NCI-H1105 treated with DMSO at 0.1 percent for 48 hours (cell line): ENCODE measurements around the gene DIS3L2.
A peak's percentile ranks its signal among the peaks of the same experiment; 100 is the strongest.
"Not testable (repeated sequence)": the region's sequence is repeated elsewhere in the genome, so short reads cannot be mapped to it uniquely, and the experiment has no call there.

Source experiments
- DNase-seq: peaks from one replicate; lab custom pipeline; 2025; lab: John Stamatoyannopoulos, UW

The DIS3L2 gene

DNA sequence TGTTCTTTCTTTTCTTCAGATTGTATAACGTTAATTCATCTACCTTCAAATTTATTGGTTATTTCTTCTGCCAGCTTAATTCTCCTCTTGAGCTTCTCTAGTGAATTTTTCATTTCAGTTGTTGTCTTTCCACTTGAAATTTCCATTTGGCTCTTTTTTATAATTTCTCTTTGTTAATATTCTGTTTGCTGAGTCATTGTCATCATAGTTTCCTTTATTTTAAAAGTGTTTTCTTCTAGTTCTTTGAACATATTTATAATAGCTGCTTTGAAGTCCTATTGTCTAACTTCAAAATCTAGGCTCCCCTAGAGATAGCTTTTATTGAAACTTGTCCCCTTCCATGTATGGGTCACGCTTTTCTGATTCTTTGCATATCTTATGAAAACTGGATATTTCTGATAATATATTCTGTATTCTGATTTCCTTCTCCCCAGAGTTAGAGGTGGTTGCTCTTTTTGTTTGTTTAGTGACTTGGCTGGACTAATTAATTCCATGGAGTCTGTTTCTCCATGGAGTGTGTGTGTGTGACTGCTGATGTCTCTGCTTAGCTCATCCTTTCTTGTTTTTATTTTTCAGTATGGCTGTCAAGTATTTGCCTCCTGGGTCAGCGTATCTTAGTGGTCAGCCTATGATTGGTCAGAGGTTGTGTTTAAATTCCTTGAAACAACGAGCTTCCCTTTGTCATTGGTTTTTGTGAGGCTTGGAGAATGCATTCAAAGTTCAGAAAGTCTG is 47.6 kb downstream of the DIS3L2 start:
- DNase-seq = no peak

DNA sequence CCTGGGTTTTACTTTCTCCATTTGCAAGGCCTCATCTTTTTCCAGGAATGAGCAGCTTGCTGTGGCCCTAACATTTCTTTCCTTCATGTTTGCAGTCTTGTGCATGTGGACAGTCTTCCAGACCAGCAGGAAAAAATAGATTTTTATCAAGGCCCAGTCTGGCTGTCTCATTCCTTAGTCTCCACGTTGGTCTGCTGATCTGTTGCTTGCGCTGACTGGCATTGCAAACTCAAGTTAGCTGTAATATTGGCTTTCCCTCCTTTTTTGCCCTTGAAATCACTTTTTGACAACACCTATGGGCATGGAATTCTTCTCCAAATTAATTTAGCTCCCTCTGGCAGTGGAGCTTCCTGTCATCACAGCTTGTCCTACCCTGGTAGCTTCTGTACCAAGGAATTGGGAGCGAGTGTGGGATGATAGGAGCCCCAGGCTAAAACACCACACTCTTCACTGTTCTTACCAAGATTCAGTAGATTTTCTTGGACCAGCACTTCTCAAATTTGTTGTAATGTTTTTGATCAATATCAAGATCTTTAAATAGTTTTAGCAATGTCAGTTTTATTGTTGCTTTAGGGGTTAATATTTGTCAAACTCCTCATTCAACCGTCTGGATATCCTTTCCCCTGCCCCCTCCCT is 48.2 kb downstream of the DIS3L2 start:
- DNase-seq = no peak

DNA sequence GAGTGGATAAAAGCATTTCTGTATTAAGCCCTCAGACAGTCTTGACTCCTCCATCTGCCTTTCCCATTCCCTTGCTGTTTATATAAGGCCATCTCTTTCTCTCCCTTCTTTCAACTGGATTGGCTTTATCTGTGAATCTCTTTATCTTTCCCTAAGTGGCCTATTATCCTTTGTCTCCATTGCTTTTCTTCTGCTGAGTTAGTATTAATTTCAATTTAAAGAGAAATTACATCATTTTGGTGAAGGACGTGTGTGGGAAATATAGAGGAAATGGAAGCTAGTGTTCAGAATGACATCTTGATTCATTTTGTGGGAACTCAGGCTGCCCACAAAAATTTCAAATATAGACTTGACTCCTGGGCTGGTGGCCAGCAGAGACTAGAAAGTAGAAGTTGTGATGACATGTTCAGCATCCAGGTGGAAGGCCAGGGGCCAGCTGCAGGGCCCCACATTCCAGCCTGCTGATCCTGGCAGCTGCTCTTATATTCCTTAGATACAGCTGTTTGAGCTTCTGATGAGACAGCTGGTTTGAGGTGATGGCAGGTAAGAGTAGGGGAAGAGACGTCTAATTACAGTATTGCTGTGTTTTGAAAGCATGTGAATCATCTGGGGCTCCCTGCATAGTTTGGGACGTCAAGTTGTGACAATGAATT is 52.3 kb downstream of the DIS3L2 start:
- peak; percentile 45 for DNase-seq

DNA sequence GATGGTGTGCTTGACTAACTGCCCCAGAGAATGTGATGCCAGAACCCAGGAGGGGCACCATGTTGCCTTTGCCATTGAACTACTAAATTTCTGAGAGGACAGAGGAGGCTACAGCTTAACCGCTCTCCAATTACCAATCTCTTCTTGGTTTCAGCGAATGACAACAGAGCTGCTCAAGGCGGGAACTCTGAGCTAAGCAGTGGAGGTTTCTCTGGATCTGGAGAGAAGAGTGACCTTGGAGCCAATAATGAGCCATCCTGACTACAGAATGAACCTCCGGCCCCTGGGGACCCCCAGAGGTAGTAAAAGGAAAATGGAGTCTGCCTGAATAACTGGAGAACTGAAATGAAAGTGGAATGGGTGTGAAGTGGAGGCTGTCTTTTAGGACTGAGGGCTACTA is 53.2 kb downstream of the DIS3L2 start:
- DNase-seq = no peak

DNA sequence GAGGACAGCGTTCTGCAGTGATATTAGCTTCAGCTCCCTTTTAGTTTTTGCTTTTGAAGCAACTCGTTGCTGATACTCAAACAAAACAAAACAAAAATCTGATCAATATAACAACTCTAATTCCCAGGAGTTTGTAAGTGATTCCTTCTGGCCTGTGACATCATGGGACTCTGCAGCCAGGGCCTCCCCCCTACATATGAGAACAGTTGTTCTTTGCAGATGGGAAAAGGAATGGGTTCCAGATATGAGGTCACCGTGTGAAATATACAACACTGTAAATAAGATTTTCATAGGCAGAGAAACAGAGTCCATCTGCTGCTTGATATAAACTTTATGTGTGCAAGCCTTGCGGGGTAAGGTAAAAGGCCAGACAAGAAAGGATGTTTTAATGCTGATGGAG is 56.7 kb downstream of the DIS3L2 start:
- DNase-seq = no peak

DNA sequence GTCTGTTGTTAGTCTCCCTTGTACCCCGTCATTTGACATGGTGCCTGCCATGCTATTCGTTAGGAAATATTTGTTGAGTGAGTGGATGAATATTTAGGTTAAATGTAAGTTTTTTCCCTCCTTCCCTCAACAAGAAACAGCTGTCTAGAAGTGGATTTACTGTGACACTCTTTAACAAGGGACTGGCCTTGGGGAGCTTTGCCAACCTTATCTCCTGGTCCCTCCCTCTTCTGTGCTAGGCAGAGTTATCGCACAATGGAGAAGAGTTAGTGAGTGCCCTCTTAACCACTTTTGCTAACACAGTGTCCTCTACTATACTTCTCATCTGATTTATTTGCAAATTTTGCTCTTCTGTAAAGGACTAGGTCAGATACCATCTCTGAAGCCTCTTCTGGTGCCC is 61.2 kb downstream of the DIS3L2 start:
- no peak for DNase-seq

DNA sequence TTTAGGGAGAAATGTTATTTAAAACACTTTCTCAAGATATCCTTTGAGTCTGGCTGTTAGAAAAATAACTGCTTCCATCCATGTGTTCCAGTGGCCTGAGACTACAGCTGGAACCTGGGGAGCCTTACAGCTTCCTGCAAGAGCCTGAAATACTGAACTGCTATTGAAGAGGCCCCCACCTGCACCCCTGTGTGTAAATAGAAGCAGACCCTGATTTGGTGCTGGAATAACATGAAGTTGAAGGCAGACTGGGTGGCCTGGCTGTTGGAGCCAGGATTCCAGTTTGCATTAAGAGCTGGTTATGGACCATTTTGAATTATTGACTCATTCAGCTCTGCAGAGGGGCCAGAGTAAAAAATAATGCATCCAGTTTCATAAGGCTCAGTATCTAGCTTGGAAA is 61.9 kb downstream of the DIS3L2 start:
- no peak for DNase-seq

DNA sequence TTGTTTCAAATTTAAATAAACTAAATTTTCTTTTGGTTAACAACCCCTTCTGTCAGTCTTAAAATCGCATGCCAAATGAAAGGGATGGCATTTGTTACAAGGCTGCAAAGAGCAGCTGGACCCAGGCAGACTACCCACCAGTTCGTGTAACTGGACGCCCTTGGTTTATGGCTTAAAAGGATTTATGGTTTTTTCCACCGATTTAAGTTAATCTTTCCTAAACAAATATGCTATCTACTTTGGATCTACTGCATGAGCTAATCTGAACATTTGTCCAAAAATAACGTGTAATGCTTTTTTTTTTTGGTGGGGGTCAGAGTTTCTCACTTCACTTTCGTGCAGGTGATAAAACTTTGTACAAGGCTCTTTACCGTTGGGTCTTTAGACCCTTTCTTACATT is 62.9 kb downstream of the DIS3L2 start:
- DNase-seq = no peak

DNA sequence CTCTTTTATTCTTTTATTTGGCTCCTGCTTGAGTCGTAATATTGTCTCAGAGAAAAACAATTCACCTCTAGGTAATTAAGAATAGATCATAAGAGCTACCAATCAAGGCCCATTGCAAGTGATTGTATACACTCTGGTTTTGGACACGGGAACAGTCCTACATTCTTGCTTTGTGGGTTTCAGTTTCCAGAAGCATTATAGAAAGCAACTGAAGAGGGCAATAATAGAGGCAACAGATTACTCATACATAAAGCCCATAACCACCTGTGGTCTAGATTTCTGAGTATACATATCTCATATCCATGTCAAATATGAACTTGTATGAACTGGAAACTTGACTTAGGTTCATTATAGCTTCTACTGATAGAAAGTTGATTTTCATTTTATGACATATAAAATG is 65.4 kb downstream of the DIS3L2 start:
- DNase-seq = no peak

DNA sequence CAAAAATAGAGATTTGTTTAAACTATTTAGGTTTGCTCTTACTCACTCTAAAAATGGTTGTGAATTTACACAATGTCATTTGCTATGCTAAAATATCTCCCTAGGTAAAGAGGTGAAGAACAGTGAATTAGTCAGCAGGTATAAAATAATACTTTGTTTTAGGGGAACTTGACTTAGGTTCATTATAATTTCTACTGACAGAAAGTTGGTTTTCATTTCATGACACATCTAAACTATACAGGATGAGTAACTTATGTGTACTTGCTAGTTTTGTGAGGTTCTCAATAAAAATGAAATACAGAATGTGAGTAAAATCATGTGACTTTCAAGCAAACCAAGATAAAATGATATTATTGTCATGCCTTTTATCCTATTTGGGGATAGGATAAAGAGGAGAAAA is 66.0 kb downstream of the DIS3L2 start:
- no peak for DNase-seq

DNA sequence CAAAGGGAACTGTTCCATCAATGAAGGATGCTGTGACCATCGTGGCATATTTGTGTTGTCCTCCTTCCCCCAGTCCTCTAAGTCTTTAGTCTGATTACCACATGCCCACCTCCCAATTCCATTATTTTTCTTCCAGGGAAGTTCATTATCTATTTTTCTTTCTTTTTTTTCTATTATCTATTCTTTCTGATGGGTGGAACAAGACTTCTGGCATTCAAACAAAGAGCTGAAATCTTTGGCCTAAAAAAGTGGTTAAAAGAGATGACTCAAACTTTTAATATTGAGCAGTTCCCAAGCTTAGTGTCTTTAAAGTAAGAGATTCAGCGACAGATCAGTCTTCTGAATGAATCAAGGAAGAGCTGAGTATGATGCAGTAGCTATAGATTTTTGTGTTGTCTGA is 66.6 kb downstream of the DIS3L2 start:
- no peak for DNase-seq

DNA sequence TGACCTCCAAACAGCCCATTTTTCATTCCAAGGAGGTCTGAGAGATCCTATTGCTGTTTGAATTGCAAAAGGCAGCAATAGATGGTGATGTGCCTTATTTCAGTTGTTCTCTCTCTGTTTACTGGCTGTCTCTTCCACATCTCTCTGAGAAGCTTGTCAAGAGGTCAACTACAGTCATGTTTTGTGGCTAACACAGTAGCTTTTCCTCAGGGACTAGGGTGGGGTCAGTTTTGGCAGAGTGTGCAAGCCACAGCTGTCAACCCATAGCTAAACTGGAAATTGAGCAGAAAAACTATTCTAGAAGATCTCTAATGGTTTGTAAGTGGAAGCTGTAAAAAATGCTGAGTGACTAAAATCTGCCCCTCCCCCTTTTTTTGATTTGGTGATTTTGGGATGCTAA is 67.1 kb downstream of the DIS3L2 start:
- no peak for DNase-seq

DNA sequence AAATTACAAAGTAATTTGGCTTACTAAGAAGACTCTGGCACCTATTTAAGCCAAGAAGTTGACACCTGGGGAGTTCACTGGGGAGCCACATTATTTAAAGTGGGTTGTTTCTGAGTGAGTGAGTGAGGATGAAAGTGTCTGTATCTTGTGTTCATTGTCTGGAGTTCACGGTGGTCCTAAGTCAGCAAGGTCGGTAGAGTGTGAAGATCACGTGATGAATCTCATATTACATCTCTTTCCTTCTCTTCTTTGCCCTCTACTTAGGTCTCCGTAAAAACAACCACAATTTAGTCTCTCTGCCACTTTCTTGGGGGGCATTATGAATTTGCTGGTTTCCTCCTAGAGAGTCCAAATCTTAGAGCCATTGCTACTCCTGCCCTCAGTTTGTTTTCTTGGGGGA is 67.8 kb downstream of the DIS3L2 start:
- no peak for DNase-seq

DNA sequence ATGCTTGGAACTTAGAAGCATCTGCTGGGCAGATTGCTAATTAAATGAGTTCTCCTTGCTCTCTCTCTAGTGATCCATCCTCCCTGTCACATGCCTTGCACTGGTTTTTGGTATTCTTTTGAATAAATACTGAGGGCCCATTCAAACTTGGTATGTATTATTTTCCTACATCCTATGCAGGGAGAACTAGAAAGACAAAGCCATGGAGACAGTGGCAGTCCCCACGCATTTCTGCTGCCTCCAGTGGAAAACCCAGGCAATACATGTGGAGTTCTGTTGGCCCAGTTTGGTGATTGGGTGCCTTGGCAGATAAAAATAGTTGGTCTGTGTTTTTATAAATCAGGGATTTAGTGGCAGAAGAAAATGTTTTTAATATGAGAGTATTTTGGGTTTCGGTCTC is 68.7 kb downstream of the DIS3L2 start:
- DNase-seq = no peak

DNA sequence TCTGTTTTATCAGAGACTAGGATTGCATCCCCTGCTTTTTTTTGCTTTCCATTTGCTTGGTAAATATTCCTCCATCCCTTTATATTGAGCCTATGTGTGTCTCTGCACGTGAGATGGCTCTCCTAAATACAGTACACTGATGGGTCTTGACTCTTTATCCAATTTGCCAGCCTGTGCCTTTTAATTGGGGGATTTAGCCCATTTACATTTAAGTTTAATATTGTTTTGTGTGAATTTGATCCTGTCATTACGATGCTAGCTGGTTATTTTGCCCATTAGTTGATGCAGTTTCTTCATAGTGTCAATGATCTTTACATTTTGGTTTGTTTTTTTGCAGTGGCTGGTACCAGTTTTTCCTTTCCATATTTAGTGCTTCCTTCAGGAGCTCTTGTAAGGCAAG is 73.8 kb downstream of the DIS3L2 start:
- DNase-seq = not testable (repeated sequence)

DNA sequence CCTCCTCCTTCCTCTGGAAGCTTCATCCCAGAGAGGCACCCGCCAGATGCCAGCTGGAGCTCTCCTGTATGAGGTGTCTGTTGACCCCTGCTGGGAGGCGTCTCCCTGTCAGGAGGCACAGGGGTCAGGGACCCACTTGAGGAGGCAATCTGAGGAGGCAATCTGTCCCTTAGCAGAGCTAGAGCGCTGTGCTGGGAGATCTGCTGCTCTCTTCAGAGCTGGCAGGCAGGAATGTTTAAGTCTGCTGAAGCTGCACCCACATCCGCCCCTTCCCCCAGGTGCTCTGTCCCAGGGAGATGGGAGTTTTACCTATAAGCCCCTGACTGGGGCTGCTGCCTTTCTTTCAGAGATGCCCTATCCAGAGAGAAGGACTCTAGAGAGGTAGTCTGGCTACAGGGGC is 75.4 kb downstream of the DIS3L2 start:
- DNase-seq = not testable (repeated sequence)

DNA sequence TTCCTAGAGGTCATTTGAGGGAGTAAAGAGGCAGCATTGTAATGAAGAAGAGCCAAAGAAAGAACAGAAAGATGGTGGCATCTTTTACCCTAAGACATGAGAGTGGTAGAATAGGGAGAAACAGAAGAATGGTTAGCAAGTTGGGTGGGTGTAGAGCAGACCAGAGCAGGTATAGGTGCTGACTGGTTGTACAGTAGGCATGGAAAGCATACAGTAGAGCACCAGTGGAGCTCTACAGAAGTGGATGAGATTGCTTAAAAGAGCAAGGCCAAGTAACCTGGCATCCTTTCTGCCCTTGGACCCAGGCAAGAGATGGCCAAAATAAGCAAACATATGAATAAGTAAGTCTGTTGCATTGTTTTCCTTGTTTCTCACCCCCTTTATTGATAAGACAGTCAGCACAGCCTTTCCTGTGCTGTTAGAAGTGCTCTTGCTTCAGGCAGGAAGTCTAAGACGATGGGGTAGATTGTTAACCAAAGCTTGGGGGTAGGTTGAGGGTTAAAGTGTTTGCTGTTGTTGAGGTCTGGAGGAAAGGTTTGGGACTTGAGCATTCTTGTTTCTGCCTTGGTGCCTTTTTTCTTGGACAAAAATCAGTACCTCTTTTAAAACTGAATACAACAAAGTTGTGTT is 76.9 kb downstream of the DIS3L2 start:
- no peak for DNase-seq

DNA sequence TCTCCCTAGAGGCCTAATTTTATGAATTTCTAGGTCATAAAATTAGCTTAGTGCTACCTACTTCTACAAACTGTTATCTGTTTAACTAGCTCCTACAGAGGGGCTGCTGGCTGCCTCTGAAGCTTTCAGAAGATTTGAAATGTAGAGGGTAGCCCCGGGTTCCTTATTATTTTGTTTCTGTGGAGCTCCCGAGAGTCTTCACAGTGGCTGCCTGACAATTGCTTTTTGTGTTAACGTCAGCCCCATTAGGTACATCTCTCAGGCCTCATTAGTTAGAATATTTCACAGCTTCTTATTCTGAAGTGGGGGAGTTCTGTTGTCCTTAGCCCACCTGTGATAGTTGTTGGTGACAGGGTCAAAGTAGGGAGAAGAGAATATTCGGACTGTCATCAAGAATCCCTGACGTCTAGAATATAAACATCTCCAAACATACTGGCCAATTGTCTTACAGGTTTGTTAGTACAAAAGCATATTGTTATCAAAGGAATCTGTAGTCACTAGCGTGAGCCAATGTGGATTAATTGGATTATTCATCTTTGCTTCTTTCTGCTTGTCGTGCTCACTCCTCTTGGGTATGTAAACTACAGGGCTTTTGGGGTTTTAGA is 77.5 kb downstream of the DIS3L2 start:
- DNase-seq = no peak

DNA sequence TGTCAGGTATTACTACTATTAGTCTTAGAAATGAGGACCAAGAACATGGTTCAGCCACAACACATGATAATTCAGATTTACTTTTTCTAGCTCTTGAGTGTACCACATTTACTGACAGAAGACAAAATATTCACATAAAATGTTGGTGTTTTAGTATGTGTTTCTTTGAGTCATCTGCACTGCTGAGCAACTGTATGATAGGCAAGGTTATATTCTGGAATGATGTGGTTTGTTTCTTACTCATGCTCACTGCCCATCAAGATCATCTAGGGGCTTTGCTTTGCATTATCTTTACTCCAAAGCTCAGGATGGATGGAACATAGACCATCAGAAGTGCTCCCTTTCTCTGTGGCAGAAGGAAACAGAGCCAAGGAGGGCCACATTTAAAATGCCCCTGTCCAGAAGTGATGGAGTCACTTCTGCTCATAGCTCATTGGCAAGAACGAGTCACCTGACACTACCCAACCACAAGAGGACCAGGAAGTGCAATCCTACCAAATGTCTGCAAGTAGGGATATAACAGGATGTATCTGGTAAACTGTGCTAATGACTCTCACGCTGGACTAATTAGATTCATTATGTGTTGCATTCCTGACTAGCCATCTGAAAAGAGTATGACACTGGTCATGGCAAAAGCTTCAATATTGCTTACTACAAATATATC is 81.5 kb downstream of the DIS3L2 start:
- no peak for DNase-seq

DNA sequence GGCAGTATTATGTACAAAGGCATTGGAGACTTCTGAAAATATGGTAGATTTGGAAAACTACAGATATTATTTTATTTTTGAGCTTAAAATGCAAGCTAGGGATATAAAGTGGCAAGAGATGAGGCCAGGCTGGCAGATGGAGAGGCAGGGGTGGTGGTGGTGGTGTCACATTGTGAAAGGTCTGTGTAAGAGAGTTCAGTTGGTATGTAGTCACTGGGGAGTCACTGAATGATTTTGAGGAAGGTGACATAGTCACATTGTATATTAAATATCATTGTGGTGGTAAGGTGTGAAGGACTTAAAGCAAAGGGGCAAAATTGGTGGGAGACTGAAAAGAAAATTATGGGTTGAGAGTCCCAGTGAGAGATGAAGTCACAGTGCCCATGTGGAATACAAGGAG is 82.5 kb downstream of the DIS3L2 start:
- DNase-seq = no peak

DNA sequence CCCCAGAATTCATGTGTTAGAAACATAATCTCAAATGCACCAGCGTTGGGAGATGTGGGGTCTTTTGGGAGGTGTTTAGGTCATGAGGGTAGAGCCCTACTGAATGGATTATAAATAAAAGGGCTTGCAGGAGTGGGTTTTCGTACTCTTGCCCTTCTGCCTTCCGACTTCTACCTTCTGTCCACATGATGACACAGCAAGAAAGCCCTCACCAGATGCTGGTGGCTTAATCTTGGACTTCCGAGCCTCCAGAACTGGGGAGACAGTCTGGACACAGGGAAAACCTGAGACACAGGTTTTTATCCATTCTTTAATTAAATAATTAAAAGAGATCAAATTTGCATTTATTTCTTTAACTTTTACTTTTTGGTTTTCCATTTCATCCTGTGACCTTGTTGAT is 87.8 kb downstream of the DIS3L2 start:
- no peak for DNase-seq

DNA sequence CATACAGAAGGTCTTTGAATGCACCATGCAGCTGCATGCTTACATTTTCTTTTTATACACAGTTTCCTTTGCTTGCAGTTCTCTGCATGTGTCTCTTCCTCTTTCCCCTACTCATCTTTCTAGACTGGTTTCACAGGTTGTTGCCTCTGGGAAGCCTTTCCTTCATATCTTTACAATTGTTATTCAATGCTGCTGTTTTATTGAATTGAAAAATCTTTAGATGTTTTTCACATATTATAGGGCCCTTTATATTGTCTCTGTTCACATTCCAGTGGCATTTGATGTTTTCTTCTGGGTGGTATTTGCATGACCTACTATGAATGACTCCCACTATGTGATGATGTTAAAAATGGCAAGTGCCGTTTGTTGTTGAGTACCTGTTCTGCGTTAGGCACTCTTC is 91.1 kb downstream of the DIS3L2 start:
- no peak for DNase-seq
